Progenitor cell of endocrine pancreas (in vitro differentiated cells): ENCODE results near the gene ANGPTL2. TPM values are rescaled to one million over a fixed set of nuclear protein-coding genes. Genes with fewer than 3 reads are reported as not detected.

Experiments
- DNase-seq: peaks from one replicate; pipeline ENCODE4 v3.0.0; 2021; ENCODE audit warnings: low spot score; ENCODE audit not compliant: unreplicated experiment
- H3K27ac Mint-ChIP-seq: 2 replicates; pipeline ENCODE4 v1.8.0; 2021; ENCODE audit warnings: mild to moderate bottlenecking, moderate library complexity, mixed read lengths
- H3K27me3 Mint-ChIP-seq: 2 replicates; pipeline ENCODE4 v1.8.0; 2021; ENCODE audit warnings: mixed read lengths
- H3K36me3 Mint-ChIP-seq: 2 replicates; pipeline ENCODE4 v1.8.0; 2022; ENCODE audit warnings: mixed read lengths; ENCODE audit not compliant: insufficient read depth
- H3K4me1 Mint-ChIP-seq: 2 replicates; pipeline ENCODE4 v1.8.0; 2021; ENCODE audit warnings: low read depth, mixed read lengths
- H3K4me3 Mint-ChIP-seq: 2 replicates; pipeline ENCODE4 v1.8.0; 2021; ENCODE audit warnings: low read depth, mild to moderate bottlenecking, moderate library complexity, mixed read lengths
- H3K9me3 Mint-ChIP-seq: 2 replicates; pipeline ENCODE4 v1.8.0; 2021; ENCODE audit warnings: low read depth, mixed read lengths
- total RNA-seq: library from RNA; stranded (reverse); gene quantifications from 2 replicates; pipeline ENCODE4 v1.2.1, GENCODE V29; 2021
- TF ChIP-seq, protein P1 (sequence below): fragments of 200-600 bp; sonication (generic); IDR thresholded peaks from one replicate; pipeline ENCODE4 v1.5.0; 2021; ENCODE audit warnings: antibody characterized with exemption, mild to moderate bottlenecking; ENCODE audit not compliant: unreplicated experiment

The ANGPTL2 gene
- total RNA-seq, 1 donor from 2014 or later: 4.7 TPM

DNA sequence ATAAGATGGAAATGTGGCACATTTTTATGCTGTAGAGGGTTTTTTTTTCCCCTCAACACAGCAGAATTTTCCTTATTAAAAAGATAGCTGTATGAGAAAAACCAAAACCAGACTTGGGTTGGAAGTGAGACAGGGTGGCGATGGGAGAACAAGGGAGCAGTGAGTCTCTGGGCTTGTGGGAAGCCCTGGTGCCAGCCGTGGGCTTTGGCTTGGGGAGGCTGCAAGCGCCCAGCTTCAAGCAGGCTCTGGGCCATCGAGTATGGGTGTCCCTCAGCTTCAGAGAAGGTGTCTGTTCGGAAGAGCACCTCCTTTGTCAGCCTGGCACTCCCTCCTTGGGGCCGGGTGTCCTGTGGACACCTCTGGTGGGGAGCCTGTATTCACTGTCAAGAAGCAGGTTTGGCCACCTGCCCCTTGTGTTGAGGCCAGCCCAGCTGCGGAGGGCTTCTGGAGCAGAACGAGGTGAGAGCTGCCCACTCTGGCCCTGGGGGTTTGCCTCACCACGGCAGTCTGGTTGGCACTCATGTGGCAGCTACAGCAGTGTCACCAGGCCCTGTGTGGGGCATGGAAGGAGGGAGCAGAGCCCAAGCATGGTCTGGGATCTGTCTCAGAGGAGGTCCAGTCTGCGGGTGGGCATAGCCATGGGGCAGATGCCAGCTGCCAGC is 37.6 kb upstream of the ANGPTL2 start:
- TF ChIP-seq, protein P1, sequence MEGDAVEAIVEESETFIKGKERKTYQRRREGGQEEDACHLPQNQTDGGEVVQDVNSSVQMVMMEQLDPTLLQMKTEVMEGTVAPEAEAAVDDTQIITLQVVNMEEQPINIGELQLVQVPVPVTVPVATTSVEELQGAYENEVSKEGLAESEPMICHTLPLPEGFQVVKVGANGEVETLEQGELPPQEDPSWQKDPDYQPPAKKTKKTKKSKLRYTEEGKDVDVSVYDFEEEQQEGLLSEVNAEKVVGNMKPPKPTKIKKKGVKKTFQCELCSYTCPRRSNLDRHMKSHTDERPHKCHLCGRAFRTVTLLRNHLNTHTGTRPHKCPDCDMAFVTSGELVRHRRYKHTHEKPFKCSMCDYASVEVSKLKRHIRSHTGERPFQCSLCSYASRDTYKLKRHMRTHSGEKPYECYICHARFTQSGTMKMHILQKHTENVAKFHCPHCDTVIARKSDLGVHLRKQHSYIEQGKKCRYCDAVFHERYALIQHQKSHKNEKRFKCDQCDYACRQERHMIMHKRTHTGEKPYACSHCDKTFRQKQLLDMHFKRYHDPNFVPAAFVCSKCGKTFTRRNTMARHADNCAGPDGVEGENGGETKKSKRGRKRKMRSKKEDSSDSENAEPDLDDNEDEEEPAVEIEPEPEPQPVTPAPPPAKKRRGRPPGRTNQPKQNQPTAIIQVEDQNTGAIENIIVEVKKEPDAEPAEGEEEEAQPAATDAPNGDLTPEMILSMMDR: no peak
- H3K27me3 Mint-ChIP-seq: no peaks in the 10 kb centered on the region
- H3K36me3 Mint-ChIP-seq: no peaks in the 10 kb centered on the region
- no peak overlapping the region for H3K27ac Mint-ChIP-seq
- no peak for DNase-seq
- H3K9me3 Mint-ChIP-seq: no peaks in the 10 kb centered on the region
- no peak overlapping the region for H3K4me3 Mint-ChIP-seq
- no peaks in the 10 kb centered on the region for H3K4me1 Mint-ChIP-seq

DNA sequence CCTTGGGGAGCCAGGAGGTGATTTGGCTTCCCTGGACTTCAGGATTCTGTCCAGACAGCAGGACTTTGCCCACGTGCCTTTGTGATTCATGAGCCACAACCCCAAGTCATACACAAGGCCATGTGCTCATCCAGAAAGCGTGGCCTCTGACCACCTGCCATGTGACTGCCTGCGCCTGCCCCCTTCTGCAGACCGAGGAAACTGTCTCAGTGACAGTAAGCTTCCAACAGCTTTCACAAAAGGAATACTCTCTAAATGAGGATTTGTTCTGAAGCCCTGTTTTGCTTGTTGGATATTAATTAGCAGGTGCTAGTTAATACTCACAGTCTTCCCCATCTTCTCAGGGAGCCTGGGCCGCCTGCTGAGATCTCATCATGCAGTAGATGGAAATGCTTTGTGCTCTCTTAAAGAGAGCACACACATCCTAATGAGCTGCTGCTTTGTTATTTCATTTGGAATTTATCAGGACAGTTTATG is 36.9 kb upstream of the ANGPTL2 start:
- no peaks in the 10 kb centered on the region for H3K9me3 Mint-ChIP-seq
- H3K27me3 Mint-ChIP-seq: no peaks in the 10 kb centered on the region
- TF ChIP-seq, protein P1: peak; percentile 28
- no peaks in the 10 kb centered on the region for H3K4me1 Mint-ChIP-seq
- no peaks in the 10 kb centered on the region for H3K36me3 Mint-ChIP-seq
- H3K27ac Mint-ChIP-seq: no peak overlapping the region
- H3K4me3 Mint-ChIP-seq: no peak overlapping the region
- DNase-seq: no peak

DNA sequence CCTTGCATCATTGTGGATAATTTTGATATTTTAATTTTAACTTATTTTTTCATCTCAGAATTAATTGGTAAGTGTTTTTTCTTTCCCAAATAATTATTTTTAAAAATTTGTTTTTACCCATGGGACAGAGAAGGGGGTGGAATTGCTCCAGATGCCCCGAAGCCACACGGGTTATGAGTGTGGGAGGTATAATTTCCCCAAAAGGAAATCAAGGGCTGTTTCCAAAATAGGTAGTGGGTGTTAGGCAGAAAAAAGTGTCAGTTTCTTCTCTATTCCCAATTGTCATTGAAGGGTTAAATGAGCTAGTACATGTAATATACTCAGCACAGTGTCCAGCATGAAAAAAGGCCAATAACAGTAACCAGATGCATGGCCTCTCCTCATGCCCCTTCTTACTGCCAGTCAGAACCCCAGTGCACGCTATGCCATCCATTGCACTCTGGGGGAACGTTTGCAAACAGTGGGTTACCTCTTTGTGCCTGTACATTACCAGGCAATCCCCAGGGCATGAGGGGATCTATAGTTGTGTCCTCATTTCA is 36.4 kb upstream of the ANGPTL2 start:
- no peak overlapping the region for H3K4me3 Mint-ChIP-seq
- no peaks in the 10 kb centered on the region for H3K9me3 Mint-ChIP-seq
- no peak for DNase-seq
- H3K27me3 Mint-ChIP-seq: no peaks in the 10 kb centered on the region
- H3K4me1 Mint-ChIP-seq: no peaks in the 10 kb centered on the region
- TF ChIP-seq, protein P1: no peak
- H3K36me3 Mint-ChIP-seq: no peaks in the 10 kb centered on the region
- H3K27ac Mint-ChIP-seq: no peak overlapping the region

DNA sequence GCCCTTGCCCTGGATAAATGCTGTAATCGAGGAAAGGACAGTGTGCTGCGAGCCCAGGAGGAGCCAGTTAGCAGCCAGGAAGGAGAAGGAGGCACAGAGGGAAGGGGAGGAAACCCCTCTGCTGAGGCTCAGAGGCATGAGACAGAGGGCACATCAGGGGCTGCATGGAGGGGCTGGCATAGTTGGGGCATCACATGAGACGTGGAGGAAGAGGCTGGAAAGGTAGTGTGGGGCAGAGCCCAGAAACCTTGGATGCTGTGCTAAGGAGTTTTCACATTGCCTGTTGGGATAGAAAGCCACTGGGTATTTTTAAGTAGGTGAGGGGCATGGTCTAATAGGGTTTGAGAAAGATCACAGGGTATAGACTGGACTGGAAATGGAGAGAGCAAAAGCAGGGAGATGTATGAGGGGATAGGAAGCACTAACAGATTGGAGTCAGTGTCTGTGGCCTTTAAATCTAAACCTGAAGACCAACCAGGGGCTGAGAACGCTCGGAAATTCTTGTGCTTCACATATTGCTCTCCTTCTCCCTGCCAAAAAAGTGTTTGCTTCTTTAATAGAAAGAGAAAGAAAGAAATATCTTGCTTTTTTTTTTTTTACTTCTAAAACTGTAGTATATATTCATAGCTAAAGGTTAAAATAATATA is 33.0 kb upstream of the ANGPTL2 start:
- TF ChIP-seq, protein P1: no peak
- H3K4me1 Mint-ChIP-seq: no peaks in the 10 kb centered on the region
- no peaks in the 10 kb centered on the region for H3K9me3 Mint-ChIP-seq
- H3K36me3 Mint-ChIP-seq: no peaks in the 10 kb centered on the region
- peak overlapping the region; percentile 15 for H3K27ac Mint-ChIP-seq
- no peak overlapping the region for H3K4me3 Mint-ChIP-seq
- no peaks in the 10 kb centered on the region for H3K27me3 Mint-ChIP-seq
- DNase-seq: no peak

DNA sequence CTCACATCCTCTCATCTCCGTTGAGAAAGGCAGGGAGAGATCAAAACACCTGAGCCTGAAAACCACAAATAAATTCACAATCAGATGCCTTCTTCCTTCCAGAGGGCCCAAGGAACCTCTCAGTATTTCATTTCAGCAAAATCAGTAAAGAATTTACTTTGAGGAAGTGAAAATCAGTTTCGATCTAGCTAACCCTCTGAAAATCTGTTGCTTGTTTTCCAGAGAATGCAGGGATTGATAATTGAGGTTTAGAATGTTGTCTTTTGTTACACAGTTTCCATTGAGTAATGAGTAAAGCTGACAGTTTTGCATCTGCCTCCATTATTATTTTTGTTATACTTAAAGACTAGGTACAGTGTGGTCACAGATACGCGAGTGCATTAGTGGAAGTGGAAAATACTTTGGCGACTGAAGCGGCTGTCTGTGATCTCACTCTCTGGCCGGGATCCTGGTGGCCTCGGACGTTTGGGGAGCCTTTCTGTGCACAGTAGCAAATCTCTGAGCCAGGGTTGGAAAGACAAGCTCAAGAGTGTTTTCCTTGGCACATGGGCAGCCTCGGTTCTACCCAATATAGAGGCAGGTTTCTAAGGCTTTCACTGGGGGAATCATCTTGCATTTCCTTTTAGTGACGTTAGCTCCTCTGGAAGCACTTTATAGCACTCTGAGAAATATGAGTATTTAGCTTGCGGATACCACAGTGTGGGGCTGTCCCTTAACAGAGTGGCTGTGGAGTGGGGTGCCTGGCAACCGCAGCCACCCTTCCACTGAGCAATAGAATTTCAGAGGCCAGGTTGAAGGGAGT is 32.2 kb upstream of the ANGPTL2 start:
- Mint-ChIP-seq H3K27ac (no peak overlapping the region), H3K9me3 (no peaks in the 10 kb centered on the region), H3K27me3 (no peaks in the 10 kb centered on the region), H3K4me1 (no peaks in the 10 kb centered on the region), H3K4me3 (no peak overlapping the region), H3K36me3 (no peaks in the 10 kb centered on the region)
- TF ChIP-seq, protein P1: no peak
- DNase-seq: no peak
